H1 (cell line): ENCODE measurements around the gene DENND4B. TPM values are rescaled to one million over a fixed set of nuclear protein-coding genes. Genes with fewer than 3 reads are reported as not detected.
A peak's percentile ranks its signal among the peaks of the same experiment; 100 is the strongest.

ENCODE experiments used
- CTBP2 ChIP-seq: IDR thresholded peaks from 2 replicates; pipeline ENCODE4 v1.7.0; 2011; ENCODE audit warnings: borderline replicate concordance, mild to moderate bottlenecking, moderate library complexity, mixed read lengths, low read length; ENCODE audit not compliant: insufficient read depth, insufficient read length
- MAFK ChIP-seq: IDR thresholded peaks from 2 replicates; pipeline ENCODE4 v1.6.1; 2012; ENCODE audit warnings: low read depth, mild to moderate bottlenecking, improper control_type of control experiment, low read length
- NRF1 ChIP-seq: IDR thresholded peaks from 2 replicates; pipeline ENCODE4 v1.6.1; 2011; ENCODE audit warnings: mild to moderate bottlenecking, low read depth, low read length, improper control_type of control experiment
- POLR2A ChIP-seq, 2 experiments: IDR thresholded peaks; 1 replicate in 1 of 2; 2 replicates in 1 of 2; pipeline ENCODE4 v1.6.1; 2011; ENCODE audit warnings: low read depth in 2 of 2, low read length in 2 of 2, mild to moderate bottlenecking in 2 of 2; ENCODE audit errors: control extremely low read depth in 1 of 2
- RNF2 ChIP-seq: fragments of 200-900, 300-1000 bp; sonication (generic); IDR thresholded peaks from 2 replicates; pipeline ENCODE4 v1.7.1; 2016; ENCODE audit warnings: borderline replicate concordance, low read depth, mild to moderate bottlenecking, antibody characterized with exemption, low read length; ENCODE audit not compliant: poor library complexity, severe bottlenecking; ENCODE audit errors: missing control alignments
- polyA plus RNA-seq, 7 experiments: library from polyadenylated mRNA; depleted of rRNA in 3 of 7; stranded (reverse) in 5 of 7; unstranded in 2 of 7; fragments of >200 nt in 5 of 7; fragments of 200-250 nt in 2 of 7; gene quantifications; 1 replicate in 5 of 7; 2 replicates in 1 of 7; 4 replicates in 1 of 7; pipeline versions ENCODE4 v1.2.1 to v1.2.3, GENCODE V29; 2011 to 2013; ENCODE audit warnings: missing spikeins in 2 of 7, mixed read lengths in 2 of 7
- total RNA-seq: library from RNA; stranded (reverse); fragmentation: NEBNext Ultra II Directional; extraction: Animal tissue kit (Norgen Biotek cat#: 25700); gene quantifications from 2 replicates; pipeline ENCODE4 v1.2.1, GENCODE V29; 2021
- TF ChIP-seq, protein P1 (sequence below): fragments of 300-600 bp; sonication (generic); IDR thresholded peaks from 2 replicates; pipeline ENCODE4 v1.7.1; 2012; ENCODE audit warnings: low read length, moderate library complexity, mild to moderate bottlenecking, inconsistent platforms; ENCODE audit not compliant: insufficient replicate concordance

DENND4B gene
- total and polyA plus RNA-seq, 2 of the 8 experiments (the other 6 are each of a cell fraction or from before 2014, with no cell fraction given) = 45.6 to 61.1 TPM

DNA sequence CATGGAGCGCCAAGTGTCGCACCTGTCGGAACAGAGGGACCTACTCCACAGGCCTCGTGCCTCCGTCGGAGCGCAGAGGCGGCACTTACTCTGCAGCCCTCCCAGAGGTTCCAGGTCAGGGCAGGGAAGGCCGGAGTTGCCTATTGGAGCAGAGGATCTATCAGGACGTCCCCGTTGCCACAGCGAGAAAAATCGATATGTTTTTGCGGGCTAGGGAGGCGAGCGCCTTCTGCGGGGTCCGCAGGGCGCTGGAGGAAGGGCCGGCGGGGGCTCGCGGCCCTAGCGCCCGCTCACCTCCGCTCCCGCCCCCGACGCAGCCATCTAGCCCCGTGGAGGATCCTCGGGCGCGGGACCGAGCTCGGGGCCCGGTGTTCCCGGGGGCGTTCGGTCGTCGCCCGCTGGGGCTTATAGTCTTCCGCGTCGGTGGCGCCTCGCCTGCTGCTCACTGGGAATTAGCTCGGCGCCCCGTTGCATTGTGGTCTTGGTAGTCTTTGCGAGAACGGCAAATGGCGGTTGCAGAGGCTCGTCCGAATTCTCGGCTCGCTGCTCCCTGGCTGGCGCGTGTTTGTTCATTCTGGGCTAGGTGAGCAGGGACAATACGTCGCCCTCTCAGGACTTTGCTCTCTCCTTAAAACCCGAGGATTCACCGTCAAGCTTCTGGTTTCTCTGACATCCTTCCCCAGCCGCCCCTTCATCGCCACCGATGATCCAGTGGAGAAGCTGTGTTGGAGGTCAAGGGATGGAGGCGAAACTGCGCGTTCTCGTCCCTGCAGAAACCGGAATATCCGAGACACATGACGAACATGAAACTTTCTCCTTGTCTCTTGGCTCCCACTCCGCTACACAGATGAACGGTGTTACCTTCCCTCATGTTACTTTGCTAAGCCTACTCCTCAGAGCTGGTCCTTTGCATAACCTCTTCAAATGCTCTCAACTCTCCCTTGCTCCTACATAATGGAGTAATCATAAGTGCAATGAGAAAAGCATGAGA, 31.0 kb upstream of the DENND4B start, which contains the start of gene JTB (continued):
- TF ChIP-seq, protein P1, sequence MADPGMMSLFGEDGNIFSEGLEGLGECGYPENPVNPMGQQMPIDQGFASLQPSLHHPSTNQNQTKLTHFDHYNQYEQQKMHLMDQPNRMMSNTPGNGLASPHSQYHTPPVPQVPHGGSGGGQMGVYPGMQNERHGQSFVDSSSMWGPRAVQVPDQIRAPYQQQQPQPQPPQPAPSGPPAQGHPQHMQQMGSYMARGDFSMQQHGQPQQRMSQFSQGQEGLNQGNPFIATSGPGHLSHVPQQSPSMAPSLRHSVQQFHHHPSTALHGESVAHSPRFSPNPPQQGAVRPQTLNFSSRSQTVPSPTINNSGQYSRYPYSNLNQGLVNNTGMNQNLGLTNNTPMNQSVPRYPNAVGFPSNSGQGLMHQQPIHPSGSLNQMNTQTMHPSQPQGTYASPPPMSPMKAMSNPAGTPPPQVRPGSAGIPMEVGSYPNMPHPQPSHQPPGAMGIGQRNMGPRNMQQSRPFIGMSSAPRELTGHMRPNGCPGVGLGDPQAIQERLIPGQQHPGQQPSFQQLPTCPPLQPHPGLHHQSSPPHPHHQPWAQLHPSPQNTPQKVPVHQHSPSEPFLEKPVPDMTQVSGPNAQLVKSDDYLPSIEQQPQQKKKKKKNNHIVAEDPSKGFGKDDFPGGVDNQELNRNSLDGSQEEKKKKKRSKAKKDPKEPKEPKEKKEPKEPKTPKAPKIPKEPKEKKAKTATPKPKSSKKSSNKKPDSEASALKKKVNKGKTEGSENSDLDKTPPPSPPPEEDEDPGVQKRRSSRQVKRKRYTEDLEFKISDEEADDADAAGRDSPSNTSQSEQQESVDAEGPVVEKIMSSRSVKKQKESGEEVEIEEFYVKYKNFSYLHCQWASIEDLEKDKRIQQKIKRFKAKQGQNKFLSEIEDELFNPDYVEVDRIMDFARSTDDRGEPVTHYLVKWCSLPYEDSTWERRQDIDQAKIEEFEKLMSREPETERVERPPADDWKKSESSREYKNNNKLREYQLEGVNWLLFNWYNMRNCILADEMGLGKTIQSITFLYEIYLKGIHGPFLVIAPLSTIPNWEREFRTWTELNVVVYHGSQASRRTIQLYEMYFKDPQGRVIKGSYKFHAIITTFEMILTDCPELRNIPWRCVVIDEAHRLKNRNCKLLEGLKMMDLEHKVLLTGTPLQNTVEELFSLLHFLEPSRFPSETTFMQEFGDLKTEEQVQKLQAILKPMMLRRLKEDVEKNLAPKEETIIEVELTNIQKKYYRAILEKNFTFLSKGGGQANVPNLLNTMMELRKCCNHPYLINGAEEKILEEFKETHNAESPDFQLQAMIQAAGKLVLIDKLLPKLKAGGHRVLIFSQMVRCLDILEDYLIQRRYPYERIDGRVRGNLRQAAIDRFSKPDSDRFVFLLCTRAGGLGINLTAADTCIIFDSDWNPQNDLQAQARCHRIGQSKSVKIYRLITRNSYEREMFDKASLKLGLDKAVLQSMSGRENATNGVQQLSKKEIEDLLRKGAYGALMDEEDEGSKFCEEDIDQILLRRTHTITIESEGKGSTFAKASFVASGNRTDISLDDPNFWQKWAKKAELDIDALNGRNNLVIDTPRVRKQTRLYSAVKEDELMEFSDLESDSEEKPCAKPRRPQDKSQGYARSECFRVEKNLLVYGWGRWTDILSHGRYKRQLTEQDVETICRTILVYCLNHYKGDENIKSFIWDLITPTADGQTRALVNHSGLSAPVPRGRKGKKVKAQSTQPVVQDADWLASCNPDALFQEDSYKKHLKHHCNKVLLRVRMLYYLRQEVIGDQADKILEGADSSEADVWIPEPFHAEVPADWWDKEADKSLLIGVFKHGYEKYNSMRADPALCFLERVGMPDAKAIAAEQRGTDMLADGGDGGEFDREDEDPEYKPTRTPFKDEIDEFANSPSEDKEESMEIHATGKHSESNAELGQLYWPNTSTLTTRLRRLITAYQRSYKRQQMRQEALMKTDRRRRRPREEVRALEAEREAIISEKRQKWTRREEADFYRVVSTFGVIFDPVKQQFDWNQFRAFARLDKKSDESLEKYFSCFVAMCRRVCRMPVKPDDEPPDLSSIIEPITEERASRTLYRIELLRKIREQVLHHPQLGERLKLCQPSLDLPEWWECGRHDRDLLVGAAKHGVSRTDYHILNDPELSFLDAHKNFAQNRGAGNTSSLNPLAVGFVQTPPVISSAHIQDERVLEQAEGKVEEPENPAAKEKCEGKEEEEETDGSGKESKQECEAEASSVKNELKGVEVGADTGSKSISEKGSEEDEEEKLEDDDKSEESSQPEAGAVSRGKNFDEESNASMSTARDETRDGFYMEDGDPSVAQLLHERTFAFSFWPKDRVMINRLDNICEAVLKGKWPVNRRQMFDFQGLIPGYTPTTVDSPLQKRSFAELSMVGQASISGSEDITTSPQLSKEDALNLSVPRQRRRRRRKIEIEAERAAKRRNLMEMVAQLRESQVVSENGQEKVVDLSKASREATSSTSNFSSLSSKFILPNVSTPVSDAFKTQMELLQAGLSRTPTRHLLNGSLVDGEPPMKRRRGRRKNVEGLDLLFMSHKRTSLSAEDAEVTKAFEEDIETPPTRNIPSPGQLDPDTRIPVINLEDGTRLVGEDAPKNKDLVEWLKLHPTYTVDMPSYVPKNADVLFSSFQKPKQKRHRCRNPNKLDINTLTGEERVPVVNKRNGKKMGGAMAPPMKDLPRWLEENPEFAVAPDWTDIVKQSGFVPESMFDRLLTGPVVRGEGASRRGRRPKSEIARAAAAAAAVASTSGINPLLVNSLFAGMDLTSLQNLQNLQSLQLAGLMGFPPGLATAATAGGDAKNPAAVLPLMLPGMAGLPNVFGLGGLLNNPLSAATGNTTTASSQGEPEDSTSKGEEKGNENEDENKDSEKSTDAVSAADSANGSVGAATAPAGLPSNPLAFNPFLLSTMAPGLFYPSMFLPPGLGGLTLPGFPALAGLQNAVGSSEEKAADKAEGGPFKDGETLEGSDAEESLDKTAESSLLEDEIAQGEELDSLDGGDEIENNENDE = no peak
- TF ChIP-seq CTBP2 (no peak), POLR2A (IDR thresholded peaks at IDR 0.05; ENCODE audit: control extremely low read depth in 1 of 2, low read depth in 2 of 2, low read length in 2 of 2) (peak; percentile 76 to 78), MAFK (no peak), RNF2 (no peak), NRF1 (no peak)
